HG03139 (cell line): ENCODE results near the gene PCP4L1.
"Not testable (repeated sequence)": the region's sequence is repeated elsewhere in the genome, so short reads cannot be mapped to it uniquely, and the experiment has no call there.

Experiments used
- ATAC-seq: cut with Tn5 transposase; IDR thresholded peaks from one replicate; pipeline ENCODE4 v1.9.1; 2021; ENCODE audit not compliant: unreplicated experiment

PCP4L1 gene

DNA sequence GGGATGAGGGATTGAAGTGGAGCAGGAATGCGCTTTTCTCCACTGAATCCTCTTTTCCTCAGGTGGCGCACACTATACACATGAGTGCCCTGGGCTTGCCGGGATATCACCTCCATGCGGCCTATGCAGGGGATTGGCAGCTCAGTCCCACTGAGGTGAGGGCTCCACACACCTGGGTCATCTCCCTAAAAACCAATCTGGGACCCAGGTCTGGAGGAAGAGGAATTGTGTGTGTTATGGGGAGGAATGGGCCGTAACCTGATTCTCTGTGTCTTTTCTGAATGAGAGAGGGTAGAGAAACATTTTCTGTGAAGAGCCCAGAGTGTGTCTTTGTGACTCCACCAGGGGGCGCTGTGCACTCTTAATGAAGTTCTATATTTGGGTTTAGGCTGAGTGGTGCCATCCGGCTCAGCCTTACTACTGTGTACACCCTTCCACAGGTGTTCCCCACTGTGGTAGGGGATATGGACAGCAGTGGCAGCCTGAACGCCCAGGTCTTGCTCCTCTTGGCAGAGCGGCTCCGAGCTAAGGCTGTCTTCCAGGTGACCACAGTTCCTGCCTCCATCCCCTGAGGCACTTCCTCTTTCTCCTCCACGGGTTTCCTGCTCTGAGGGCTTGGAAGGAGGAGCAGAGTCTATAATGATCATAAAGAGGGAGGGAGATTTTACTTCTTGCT lies 31.2 kb upstream of the PCP4L1 start:
- ATAC-seq: peak; percentile 38

DNA sequence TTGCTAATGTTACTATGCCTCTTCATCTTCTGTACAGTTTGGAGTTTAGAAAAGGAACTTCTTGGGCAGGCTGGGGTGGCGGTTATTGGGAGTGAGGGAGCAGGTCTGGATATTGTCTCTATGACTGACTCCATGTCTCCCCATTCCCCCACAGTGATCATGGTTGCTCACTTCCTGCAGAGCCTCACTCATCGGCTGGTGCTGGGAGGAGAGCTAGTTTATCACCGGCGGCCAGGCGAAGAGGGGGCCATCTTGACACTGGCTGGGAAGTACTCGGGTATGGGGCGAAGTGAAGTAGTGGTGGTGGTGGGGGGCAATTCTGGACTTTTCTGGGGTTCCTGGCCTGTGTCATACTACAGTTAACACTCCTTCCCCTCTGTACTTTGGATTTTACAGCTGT lies 30.5 kb upstream of the PCP4L1 start:
- no peak for ATAC-seq

DNA sequence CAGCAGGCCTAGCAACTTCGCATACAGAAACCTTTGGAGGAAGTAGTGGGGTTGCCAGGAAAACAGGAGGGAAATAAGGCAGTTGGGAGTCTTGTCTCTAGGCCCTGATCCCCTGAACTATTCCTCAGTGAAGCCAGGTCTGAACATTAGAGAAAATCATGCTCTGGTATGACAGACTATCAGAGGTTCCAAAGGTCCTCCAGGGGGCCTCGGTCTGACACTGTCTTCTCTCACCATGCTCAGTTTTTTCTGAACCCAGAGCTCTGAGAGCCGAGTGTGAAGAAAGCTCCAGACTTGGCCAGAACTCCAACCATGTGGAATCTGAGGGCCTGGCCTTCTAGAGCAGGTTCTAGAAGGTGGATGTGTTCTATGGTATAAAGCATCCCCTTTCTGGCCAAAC lies 28.6 kb upstream of the PCP4L1 start:
- no peak for ATAC-seq

DNA sequence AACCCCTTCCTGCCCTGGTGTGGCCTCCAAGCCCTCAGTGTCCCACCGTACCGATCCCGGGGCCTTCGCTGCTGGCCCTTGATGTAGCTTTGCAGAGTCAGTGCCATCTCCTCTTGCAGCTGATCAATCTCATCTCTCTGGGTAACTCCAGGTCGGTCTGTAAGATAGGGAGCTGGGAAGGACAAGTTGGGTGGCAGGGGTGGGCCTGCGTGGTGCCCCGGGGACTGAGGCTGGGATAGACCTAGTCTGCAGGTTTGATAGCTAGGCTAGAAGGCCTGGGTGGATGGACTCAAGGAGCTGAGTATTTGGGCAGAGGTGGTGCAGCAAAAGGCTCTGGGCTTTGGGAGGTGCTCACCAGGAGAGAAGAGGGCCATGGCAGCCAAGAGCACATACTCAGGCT lies 27.8 kb upstream of the PCP4L1 start:
- ATAC-seq: no peak

- no peak for ATAC-seq
These were observed 25.4 kb upstream of the PCP4L1 start for GRCh38 chr1:161233102-161233501.

DNA sequence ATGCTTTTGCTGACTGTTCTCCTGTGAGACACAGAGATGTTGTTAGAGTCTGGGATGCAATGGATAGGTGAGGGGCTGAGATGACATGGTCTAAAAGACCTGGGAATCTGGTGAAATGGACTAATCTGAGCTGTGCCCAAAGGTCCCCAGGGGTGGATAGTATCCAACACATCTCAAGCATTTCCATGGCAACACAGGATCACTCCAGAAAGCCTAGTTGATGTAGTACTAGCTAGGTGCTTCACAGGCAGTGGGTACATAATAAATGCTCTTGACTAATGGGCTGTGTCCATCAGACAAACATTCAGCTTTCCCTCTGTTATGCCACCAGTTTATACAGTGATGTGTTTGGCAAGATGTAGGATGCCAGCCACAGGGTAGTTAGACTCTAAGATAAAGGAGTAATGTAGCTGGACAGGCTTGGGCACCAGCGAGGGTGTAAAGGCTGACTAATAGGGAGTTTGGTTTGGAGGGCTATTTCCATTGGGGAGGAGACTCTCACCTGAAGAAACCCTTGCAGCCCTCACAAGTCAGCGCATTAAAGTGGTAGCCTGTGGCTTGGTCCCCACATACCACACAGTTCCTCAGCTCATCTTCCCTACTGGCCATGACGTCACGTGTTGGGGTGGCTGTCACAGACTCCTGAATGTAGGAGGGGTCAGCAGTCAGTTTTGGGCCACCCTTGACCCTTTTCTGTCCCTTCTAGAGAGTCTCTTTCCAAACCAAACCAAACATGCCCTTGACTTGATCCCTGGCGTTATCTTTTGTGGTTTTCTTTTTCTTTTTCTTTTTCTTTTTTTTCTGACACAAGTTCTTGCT lies 22.4 kb upstream of the PCP4L1 start:
- no peak for ATAC-seq

DNA sequence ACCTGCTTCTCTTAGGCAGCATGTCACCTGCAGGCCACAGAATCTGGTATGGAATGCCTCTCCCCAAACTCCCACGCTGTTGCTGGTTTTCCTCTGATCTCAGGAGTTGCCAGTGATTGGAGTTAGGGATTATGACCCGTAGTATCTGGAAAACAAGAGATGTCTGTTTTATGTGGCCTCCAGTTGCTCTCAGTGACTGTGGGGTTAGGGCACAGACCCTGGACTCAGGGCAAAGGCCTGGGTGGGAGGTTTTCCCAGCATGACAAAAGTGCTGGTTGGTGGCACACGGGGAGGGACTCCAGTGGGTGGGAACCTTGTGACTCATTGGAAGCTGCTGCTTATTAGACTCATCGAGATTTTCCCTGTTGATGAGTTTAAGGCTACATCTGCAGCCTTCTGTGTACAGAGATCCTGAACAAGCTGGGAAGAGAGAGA lies 20.5 kb upstream of the PCP4L1 start, which contains the start of gene NR1I3:
NR1I3 (minus strand) TSS at position 165 of the 435 bp plus-strand sequence. CDS start 1,638 bp downstream, outside the sequence.
- no peak for ATAC-seq

DNA sequence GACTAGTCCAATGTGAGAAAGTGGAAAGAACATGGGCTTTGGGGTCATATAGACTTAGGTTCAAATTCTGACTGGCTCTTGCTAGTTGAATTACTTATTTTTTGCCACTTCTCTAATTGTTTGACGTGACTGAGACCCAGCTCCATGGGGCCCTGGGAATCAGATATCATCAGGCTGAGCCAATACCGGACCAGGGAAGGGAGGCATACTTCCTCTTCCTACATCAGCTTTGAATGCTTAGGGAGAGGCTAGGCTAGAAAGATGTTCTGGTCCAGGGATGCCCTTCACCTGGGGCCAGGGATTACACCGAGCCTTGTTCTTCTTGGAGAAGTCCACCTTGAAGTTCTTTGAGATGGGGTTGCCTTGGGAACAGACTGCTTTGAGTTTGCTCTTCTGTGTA lies 16.9 kb upstream of the PCP4L1 start:
- ATAC-seq: no peak

DNA sequence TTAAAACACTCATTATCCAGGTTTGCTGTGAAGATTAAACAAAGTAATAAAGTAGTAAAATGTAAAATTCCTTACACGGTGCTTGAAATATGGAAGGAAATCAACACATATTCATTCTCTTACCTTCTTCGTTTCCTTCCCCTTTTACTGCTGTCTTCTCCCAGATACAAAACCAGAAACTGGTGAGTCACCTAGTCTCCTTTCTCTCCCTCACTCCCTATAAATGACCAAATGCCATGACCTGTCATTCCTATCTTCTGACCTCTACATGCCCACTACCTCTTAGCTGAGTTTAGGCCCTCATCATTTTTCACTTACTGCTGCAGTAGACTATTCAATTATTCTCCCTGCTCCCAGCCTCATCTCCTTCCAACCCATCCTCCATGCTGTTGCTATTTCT lies 16.2 kb upstream of the PCP4L1 start:
- no peak for ATAC-seq

- no peak for ATAC-seq
These were observed 13.7 kb upstream of the PCP4L1 start for GRCh38 chr1:161244888-161245287.

GRCh38 chr1:161250100-161250499 lies 8.4 kb upstream of the PCP4L1 start:
- ATAC-seq: not testable (repeated sequence)

- ATAC-seq: no peak
These were observed 7.7 kb upstream of the PCP4L1 start for GRCh38 chr1:161250829-161251228.

- ATAC-seq: no peak
These were observed 7.0 kb upstream of the PCP4L1 start for GRCh38 chr1:161251579-161251978.

GRCh38 chr1:161255302-161255701 lies 3.2 kb upstream of the PCP4L1 start:
- ATAC-seq: not testable (repeated sequence)

DNA sequence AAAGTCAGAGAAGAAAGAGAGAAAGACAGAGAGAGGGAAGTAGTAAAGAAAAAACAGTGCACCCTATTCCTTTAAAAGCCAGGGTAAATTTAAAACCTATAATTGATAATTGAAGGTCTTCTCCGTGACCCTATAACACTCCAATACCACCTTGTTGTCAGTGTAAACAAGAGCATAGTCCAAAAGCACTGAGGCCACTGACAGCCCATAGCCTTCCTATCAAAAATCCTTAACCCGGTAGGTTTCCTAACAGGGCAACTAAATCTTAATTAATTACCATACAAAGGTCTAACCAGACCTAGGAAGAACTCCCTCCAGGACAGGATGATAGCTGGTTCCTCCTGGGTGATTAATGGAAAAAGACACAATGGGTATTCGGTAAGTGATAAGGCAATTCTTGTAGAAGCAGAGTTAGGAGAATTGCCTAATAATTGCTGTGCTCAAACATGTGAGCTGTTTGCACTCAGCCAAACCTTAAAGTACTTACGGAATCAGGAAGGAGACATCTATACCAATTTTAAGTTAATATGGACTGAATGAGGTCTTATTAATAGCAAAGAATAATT lies 2.5 kb upstream of the PCP4L1 start:
- ATAC-seq: not testable (repeated sequence)

DNA sequence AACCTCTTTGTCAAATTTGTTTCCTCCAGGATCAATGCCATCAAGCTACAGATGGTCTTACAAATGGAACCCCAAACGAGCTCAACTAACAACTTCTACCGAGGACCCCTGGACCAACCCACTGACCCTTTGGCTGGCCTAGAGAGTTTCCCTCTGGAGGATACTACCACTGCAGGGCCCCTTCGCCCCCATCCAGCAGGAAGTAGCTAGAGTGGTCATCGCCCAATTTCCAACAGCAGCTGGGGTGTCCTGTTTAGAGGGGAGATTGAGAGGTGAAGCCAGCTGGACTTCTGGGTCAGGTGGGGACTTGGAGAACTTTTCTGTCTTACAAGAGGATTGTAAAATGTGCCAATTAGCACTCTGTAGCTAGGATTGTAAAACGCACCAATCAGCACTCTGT lies 1.4 kb upstream of the PCP4L1 start:
- not testable (repeated sequence) for ATAC-seq

GRCh38 chr1:161259345-161259702 lies 779 bp downstream of the PCP4L1 start:
- ATAC-seq: no peak

- no peak for ATAC-seq
These were observed 1.2 kb downstream of the PCP4L1 start for GRCh38 chr1:161259765-161260164.

GRCh38 chr1:161260376-161261260 lies 2.1 kb downstream of the PCP4L1 start:
- no peak for ATAC-seq

GRCh38 chr1:161261261-161262235 lies 3.0 kb downstream of the PCP4L1 start:
- no peak for ATAC-seq
